Left lobe of liver (tissue), 2 donors: ENCODE measurements around the gene GCLM. TPM values are rescaled to one million over a fixed set of nuclear protein-coding genes. Genes with fewer than 3 reads are reported as not detected.

ENCODE experiments used
- ATAC-seq: fragments of 200-7000 bp; cut with Tn5 transposase; one replicate; pipeline ENCODE4 v1.9.1; 2020; ENCODE audit warnings: mild to moderate bottlenecking, moderate library complexity
- DNase-seq: peaks from one replicate; pipeline ENCODE4 v3.0.0-alpha.2; 2020; ENCODE audit warnings: low spot score
- total RNA-seq: library from RNA; stranded (reverse); gene quantifications from one replicate; pipeline ENCODE4 v1.2.1, GENCODE V29; 2021
- donor health status: DM: no; HTN: no; CAD: no; lungs with moderate emphysema.
- donor health status: DM: no; HTN: yes; CAD: no.

GCLM gene
- total RNA-seq, 1 donor from 2014 or later: 27.8 TPM

DNA sequence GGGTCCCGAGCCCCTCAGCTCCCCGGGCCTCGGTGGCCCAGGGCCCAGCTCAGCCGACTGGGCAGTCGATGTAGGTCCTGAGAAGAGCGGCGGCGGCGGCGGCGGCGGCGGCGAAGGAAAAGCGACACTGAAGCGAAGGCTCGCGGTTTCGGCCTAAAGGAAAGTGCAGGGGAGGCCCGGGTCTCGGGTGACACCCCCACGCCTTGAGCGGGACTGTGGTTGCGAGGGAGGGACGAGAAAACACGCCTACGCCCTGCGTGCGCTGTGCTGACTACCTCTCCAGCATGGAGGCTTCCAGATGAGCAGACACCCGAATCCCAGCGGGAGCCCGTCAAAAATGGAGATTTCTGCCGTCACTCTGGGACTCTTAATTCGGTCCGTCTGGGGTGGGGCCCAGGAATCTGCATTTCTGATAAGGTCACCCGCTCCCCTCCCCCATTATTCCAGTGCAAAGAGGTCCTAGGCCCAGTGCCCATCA is 61.4 kb downstream of the GCLM start:
- ATAC-seq (peak; percentile 50), DNase-seq (peak; percentile 74)

DNA sequence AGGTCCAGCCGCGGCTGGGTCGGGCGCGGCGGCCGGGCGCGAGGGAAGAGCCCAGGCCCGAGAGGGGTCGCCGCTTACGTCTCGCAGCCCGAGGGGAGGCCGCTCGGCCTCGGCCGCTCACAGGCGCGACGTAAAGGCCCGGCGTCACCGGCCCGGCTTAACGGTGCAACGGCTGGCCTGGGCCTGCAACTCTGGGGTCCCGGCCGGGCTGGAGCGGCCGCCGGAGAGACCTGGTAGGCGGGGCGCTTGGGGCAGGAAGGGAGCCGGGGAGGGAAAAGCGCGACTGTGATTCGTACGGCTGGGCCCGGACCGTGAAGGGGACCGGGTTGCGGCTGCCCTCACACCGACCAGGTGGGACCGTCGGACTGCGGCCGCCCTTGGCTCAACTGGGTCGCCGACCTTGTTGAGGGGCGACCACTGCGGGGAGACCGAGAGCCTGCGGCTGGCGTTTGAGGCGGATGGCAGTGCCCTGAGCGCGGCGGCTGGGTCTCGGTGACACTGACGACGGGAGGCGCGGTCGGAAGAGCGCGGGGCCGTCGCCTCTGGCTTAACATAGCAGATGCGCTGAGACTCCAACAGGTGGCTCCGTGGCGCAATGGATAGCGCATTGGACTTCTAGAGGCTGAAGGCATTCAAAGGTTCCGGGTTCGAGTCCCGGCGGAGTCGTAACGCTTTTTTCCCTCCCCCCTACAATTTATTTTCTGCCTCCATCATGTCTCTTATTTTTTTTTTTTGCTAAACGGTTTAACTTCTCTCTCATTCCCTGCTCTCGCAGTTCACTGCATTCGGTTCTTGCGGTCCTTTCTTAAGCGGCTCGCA is 62.0 kb downstream of the GCLM start:
- DNase-seq (peak; percentile 91), ATAC-seq (peak; percentile 74)

DNA sequence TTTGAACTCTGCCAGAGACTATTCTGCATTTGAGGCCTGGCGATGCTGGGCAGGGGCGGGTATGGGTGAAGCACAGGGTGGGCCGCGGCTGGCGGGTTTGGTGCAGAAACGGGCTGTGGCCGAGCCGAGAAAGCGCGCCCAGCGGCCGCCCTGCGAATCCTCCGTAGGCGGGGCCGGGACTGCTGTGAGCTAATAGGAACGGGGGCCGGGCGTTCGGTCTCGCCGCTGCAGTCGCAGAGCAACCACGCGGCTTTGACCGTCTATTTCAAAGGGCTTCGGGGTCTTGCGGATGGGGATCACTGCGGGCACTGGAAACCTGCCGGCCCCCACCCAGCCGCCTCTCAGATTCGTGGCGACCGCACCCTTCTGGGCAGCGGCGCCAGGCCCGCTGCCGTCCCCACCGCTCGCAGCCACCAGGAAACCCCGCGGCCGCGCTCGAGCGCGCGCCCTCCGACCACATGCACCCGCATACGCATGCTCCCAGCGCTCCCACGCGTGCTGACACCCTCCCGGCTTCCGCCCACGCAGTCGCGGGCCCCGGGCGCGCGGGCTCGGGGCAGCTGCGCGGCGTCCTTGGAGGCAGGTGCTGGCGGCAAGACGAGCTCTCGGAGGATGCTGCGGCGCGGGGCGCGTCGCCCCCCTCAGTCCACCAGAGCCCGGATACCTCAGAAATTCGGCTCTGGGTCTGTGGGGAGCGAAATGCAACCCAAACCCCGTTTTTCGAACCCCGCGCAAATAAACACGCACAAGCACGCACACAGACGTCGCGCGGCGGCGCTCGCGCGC is 62.8 kb downstream of the GCLM start:
- DNase-seq (peak; percentile 86), ATAC-seq (peak; percentile 72)

DNA sequence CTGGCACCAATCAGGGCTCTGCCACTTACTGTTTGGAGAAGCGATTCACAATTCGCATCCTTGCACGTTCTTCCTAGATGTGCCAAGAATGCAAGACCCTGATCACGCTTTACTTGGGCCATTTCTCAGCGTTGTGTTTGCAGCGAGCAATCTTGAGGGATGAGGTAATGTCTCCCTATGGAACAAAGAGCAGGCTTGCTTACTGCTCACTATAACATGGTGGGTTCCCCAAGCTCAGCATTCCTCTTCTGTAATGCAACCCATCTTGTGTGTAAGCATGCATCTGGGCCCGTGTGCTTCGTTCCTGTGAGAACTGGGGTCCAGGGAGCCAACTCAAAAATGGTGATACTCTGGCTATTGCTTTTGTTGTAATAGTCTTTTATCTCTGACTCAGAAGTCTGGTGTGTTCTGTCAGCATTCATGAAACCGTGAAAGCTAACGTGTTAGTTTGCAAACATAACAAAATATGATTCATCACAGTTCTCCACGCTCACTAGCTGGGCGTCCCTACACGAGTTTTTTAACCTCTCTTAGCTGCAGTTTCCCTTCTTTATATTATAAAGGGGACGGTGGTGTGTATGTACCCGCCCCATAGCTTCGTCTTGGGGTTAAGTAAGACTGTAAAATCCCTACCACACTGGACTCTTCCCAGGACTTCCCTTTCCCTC is 63.6 kb downstream of the GCLM start:
- DNase-seq (no peak), ATAC-seq (peak; percentile 8)

DNA sequence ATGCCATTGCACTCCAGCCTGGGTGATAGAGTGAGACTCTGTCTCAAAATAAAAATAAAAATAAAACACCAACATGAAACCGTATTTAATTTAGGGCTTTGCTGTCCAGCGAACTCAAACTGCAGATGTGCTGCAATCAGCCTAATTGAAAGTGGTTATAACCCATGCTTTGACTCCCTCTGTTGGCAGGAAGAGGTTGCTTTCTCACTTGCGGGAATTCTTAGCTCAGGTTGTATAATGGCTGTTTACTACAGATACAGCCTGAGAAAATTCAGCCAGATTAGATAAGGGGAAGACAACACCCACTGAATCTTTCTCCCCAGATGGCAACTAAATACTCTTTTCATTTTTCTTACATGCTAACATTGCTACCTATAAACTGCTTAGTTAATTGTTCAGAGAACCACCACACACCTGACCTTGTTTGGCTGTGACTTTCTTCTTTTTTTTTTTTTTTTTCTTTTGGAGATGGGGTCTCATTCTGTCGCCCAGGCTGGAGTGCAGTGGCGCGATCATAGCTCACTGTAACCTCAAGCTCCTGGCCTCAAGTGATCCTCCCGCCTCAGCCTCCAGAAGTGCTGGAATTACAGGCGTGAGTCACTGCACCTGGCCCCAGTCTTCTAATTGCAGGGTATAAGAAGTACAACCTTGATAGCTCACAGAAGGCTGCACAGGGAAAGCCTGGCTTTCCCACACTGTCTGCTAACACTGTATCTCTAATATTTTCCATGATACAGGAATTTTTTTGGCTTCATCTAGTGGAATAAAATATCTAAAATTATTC is 64.8 kb downstream of the GCLM start:
- ATAC-seq (peak; percentile 43), DNase-seq (no peak)

DNA sequence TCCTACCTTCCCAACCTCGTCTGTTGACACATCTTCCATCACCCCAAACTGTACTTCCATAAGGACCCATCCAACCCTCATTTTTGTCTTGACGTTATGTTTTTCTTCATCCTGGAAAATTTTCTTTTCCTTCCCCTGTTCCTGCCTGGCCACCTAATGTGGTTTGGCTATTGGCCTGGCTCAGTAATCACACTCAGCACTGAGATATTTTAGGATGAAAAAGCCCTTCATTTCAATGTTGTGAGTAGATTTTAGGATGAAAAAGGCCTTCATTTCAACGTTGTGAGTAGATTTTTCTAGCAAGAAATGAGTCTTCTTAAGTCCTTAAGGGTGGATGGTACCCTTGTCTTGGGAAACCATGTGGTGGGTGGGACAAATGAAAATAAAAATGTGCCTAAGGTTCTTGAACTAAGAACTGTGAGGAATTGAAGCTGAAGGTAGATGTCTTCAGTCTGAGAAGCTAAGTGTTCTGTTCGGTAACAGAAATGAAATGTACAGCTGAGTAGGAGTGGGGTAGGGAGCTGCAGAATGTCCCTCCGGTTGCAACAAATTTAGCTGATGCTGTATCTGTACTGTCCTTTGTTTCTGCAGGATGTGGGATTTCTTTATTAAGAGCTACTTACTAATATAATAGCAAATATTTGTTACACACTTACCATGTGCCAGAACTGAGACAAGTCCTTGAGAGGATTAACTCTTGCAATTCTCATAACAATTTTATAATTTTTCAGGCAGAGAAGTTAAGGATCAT is 66.3 kb downstream of the GCLM start:
- ATAC-seq (no peak), DNase-seq (no peak)

DNA sequence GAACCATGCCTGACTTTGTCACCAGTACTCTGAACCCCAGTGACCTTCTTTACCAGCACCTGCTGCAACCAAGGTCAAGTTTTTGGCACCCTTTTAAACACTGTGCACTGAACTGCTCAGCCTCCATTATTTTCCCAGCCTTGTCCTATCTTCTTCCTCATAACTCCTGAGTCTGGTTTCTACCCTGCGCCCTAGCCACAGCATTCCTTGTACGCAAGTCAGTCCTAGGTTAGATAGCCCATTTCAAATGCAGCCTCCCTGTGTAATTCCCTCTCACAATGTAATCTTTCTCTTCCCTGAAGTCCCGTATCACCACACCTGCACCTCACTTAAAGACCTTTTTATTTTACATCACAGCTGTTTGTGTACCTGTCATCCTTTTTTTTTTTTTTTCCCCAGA is 67.5 kb downstream of the GCLM start:
- ATAC-seq (no peak), DNase-seq (no peak)

DNA sequence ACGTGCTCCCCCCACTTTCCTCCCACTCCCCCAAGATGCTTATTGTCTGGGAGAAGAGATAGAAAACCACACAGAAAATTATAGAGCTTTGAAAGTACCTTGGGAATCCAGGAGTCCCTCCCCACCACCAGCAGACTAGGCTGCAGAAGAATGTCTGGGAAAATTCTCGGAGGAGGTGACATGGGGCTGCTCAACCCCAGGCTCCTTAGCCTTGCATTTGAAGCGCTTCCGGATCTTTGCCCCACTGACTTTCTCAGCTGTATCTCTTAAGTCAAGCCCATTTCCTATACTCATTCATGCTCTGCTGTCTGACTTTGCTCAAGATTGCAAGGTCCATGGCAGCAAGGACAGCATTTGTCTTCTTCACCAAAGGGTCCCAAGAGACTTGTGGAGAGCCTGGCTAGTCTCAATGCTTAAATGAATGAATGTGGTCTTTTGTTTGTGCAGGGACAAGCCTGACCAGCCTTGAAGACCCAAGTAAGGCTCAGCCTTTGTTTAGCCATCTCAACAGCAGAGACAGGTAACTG is 68.2 kb downstream of the GCLM start:
- ATAC-seq (no peak), DNase-seq (no peak)

DNA sequence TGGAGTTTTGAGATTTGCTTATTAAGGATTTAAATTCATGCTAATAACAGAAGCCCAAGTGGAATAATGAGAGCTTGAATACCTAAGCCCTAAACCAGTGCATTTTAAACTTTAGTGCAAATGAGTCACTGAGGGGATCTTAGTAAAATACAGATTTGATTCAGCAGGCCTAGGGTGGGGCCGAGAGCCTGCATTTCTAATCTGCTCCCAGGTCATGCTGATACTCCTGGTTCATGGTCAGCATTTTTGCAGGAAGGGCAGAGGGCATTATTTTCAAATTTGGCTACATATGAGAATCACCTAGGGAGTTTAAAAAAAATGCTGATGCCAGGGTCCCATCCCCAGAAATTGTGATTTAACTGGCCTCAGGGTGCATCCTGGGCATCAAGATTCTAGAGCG is 69.5 kb downstream of the GCLM start:
- ATAC-seq: no peak
- DNase-seq: no peak

DNA sequence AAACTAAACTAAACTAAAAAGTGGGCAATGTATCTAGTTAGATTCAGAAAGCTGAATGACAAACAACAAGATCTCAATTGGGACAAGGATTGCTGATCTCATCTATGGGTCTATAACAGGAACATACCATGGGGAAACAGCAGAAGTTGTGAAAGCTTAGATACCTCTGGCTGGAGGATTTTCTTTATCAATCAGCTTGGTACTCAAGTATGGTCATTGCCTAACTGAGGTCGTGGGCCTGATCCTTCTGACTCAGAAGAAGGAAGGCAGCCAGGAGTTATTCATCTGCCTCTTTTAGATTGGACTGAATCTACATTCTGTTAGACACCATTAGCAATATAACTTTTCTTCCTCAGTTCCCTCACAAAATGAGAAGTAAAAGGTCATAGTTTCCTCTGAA is 69.9 kb downstream of the GCLM start:
- no peak for ATAC-seq

DNA sequence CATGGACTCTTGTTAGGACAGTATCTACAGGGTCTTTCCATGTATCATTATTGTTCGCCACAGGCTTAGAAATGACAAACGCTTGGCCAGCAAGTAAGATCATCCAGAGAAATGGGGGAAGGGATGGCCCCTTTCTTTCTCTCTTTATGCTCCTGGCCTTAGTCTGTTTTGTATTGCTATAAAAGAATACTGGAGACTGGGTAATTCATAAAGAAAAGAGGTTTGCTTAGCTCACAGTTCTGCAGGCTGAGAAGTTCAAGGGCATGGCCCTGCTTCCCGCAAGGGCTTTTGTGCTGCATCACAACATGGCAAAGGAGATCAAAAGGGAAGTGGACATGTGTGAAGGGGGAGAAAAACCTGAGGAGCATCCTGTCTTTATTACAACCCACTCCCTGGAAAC is 71.3 kb downstream of the GCLM start:
- DNase-seq (no peak), ATAC-seq (no peak)

More for the DNA sequence above, 69.9 kb downstream of the GCLM start:
- DNase-seq: no peak

Other genes with a start within 250 kb of the GCLM start
- 16.8 TPM for gene BCAR3, start 227.6 kb downstream of the GCLM start, total RNA-seq
- 11.8 TPM for gene DNTTIP2, start 30.2 kb downstream of the GCLM start, total RNA-seq
- gene ABCA4, start 211.7 kb upstream of the GCLM start, total RNA-seq: 0.83 TPM